PFSK-1 (cell line): Measurements from ENCODE around the gene H6PD.

Experiments used
- FOXP2 ChIP-seq: optimal IDR thresholded peaks from 2 replicates; pipeline ENCODE3; 2011; ENCODE audit warnings: borderline replicate concordance, control low read depth, inconsistent platforms; ENCODE audit not compliant: insufficient read depth; ENCODE audit errors: extremely low read length, extremely low read depth
- POLR2AphosphoS5 ChIP-seq: IDR thresholded peaks from 2 replicates; pipeline ENCODE4 v1.6.1; 2012; ENCODE audit warnings: low read depth, mild to moderate bottlenecking, control low read depth, low read length, moderate library complexity
- SIN3A ChIP-seq: IDR thresholded peaks from 2 replicates; pipeline ENCODE4 v1.6.1; 2012; ENCODE audit warnings: mild to moderate bottlenecking, low read length, moderate library complexity, borderline replicate concordance; ENCODE audit not compliant: insufficient read depth
- TAF1 ChIP-seq: IDR thresholded peaks from 2 replicates; pipeline ENCODE4 v1.6.1; 2012; ENCODE audit warnings: low read length, control low read depth, borderline replicate concordance; ENCODE audit not compliant: insufficient read depth
- TF ChIP-seq, protein P1 (sequence below), 2 experiments: IDR thresholded peaks; 2 replicates each; pipeline versions ENCODE4 v1.6.1 to v1.8.0; 2011 to 2012; ENCODE audit warnings: low read depth in 2 of 2, low read length in 2 of 2, control low read depth in 1 of 2, inconsistent platforms in 1 of 2, mild to moderate bottlenecking in 1 of 2, moderate library complexity in 1 of 2; ENCODE audit not compliant: insufficient read depth in 1 of 2

Gene H6PD

DNA sequence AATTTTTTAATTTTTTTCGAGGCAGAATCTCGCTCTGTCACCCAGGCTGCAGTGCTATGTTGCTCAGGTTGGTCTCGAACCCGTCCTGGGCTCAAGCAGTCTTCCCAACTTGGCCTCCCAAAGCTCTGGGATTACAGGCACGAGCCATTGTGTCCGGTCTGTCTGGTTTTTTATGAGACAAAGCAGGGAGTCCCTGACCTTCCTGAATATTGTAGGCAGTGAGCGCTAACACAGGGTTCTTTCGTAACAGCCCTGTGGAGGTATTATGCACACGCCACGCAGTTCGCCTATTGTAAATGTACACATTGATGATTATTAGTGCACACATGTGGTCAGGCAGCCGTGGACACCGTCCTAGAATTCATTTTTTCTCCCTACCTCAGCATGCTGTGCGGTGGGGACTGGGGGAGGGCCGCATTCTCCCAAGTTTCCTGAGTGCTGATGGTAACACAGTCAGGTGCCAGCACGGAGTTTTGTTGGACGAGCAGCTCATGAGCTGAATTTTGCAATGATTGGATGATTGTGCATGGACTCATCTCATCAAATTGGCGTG is 77.7 kb downstream of the H6PD start:
- TF ChIP-seq, protein P1, sequence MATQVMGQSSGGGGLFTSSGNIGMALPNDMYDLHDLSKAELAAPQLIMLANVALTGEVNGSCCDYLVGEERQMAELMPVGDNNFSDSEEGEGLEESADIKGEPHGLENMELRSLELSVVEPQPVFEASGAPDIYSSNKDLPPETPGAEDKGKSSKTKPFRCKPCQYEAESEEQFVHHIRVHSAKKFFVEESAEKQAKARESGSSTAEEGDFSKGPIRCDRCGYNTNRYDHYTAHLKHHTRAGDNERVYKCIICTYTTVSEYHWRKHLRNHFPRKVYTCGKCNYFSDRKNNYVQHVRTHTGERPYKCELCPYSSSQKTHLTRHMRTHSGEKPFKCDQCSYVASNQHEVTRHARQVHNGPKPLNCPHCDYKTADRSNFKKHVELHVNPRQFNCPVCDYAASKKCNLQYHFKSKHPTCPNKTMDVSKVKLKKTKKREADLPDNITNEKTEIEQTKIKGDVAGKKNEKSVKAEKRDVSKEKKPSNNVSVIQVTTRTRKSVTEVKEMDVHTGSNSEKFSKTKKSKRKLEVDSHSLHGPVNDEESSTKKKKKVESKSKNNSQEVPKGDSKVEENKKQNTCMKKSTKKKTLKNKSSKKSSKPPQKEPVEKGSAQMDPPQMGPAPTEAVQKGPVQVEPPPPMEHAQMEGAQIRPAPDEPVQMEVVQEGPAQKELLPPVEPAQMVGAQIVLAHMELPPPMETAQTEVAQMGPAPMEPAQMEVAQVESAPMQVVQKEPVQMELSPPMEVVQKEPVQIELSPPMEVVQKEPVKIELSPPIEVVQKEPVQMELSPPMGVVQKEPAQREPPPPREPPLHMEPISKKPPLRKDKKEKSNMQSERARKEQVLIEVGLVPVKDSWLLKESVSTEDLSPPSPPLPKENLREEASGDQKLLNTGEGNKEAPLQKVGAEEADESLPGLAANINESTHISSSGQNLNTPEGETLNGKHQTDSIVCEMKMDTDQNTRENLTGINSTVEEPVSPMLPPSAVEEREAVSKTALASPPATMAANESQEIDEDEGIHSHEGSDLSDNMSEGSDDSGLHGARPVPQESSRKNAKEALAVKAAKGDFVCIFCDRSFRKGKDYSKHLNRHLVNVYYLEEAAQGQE (IDR thresholded peaks at IDR 0.05; ENCODE audit: insufficient read depth in 1 of 2, low read depth in 2 of 2, low read length in 2 of 2): no peak

DNA sequence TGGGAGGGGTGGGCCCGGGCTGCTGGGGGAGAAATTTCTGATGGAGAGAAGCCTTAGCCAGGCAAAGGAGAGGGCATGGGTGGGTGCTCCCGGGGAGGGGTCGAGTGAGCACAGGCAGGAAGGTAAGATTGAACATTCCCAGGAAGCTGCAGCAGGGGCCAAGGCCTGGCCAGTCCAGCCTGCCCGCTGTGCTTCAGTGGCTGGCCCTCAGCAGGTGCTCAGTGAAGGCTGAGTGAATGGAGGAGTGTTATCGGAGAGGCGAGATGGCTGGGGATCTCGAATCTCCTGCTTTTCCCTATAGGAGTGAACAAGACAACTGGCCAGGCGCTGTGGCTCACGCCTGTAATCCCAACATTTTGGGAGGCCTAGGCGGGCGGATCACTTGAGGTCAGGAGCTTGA is 79.0 kb downstream of the H6PD start:
- TF ChIP-seq FOXP2: no peak
- TF ChIP-seq, protein P1 (IDR thresholded peaks at IDR 0.05; ENCODE audit: insufficient read depth in 1 of 2, low read depth in 2 of 2, low read length in 2 of 2): no peak
- no peak for TF ChIP-seq POLR2AphosphoS5
- TF ChIP-seq SIN3A: no peak
- no peak for TF ChIP-seq TAF1

DNA sequence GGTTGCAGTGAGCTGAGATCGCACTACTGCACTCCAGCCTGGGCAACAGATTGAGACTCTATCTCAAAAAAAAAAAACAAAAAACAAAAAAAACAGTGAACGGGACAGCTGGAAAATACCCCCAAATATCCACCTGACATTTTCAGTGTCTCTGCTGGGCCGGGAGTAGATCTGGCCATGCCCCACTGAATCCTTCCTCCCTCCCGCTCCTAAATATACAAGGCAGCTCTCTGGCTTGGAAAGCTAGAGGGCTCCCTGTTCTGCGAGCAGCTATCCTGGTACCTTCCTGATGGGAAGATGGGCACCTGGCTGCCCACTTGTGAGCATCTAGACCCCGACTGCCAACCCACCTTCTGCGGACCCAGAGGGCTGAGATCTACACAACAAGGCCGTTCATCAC is 79.5 kb downstream of the H6PD start:
- no peak for TF ChIP-seq SIN3A
- no peak for TF ChIP-seq POLR2AphosphoS5
- TF ChIP-seq TAF1: no peak
- TF ChIP-seq, protein P1 (IDR thresholded peaks at IDR 0.05; ENCODE audit: insufficient read depth in 1 of 2, low read depth in 2 of 2, low read length in 2 of 2): no peak
- no peak for TF ChIP-seq FOXP2

DNA sequence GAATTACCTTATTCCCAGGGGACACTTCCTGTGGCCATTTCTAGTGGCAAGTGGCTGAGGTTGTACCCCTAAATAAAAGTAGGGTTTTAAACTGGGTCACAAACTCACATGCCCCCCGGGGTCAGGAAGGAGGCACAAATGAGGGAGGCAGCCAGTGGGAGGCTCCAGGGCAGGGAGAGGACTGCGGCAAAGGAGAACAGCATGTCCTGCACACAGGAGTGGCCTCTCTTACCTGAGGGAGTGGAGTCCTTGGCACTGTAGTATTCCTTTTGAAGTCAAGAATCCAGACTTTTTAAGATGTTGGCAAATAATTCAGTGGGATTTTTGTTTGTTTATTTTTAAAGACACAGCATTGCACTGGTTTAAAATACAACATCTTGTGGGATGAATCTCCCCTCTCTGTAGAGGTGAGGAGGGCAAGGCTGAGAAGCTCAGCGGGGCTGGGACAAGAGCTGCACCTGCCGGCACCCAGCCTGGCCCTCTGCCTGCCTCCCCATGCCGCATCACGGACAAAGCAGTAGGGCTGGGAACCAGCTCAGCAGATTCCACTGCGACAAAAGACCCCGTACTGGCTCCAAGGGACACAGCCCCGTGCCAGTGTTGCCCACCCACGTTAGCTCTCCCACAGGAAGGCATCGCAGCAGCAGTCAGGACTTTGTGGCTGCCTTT is 80.3 kb downstream of the H6PD start:
- TF ChIP-seq TAF1 (no peak), SIN3A (no peak), POLR2AphosphoS5 (no peak), FOXP2 (no peak)
- TF ChIP-seq, protein P1 (IDR thresholded peaks at IDR 0.05; ENCODE audit: insufficient read depth in 1 of 2, low read depth in 2 of 2, low read length in 2 of 2): no peak

DNA sequence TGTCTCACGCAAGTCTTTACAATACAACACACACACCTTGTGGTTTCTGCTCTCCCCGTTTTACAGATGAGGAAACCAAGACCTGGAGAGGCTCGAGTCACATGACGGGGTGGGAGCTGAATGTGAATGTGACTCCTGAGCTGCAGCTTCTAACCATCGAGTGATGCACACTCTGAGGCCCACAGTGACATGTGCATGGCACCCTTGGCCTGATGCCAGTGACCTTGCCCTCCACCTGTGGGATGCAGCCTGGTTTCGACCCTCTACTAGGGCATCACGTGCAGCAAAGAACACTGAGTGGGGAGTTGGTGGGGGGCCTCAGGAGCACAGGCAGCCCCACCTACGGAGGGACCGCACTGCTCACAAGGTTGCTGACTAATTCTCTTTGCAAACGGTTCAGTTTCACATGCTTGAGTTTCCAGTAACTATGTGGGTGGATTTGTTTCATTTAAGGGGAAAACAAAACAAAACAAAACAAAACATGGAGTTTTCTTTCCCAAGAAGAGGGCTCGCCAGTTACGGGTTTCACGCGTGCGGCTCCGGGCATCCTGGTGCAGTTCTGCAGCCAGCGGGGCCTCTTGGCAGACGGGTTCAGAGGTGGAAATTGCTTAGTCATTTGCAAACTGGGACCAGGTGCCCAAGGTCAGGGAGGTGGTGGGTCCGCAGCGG is 81.0 kb downstream of the H6PD start:
- no peak for TF ChIP-seq POLR2AphosphoS5
- TF ChIP-seq, protein P1 (IDR thresholded peaks at IDR 0.05; ENCODE audit: insufficient read depth in 1 of 2, low read depth in 2 of 2, low read length in 2 of 2): no peak
- TF ChIP-seq SIN3A: no peak
- TF ChIP-seq FOXP2: no peak
- no peak for TF ChIP-seq TAF1
